WERI-Rb-1 (cell line): ENCODE results near the gene SEPTIN1.
A peak's percentile ranks its signal among the peaks of the same experiment; 100 is the strongest.

Experiments used
- DNase-seq: peaks from one replicate; pipeline ENCODE4 v3.0.0-alpha.2; 2020
- H3K27ac ChIP-seq: fragments of 250-450 bp; sonication (Bioruptor Pico); 2 replicates; pipeline ENCODE4 v1.5.1; 2020; ENCODE audit warnings: mild to moderate bottlenecking, moderate library complexity
- H3K27me3 ChIP-seq: fragments of 250-450 bp; sonication (Bioruptor Pico); 2 replicates; pipeline ENCODE4 v1.5.1; 2021; ENCODE audit warnings: mild to moderate bottlenecking, low read depth, moderate library complexity; ENCODE audit not compliant: insufficient read depth, severe bottlenecking
- H3K36me3 ChIP-seq: fragments of 250-450 bp; sonication (Bioruptor Pico); 2 replicates; pipeline ENCODE4 v1.5.1; 2020; ENCODE audit warnings: mild to moderate bottlenecking, moderate library complexity
- H3K4me3 ChIP-seq: 2 replicates; pipeline ENCODE4 v1.5.1; 2011; ENCODE audit warnings: low read depth, mild to moderate bottlenecking, control low read depth, low read length
- H3K9me3 ChIP-seq: fragments of 250-450 bp; sonication (Bioruptor Pico); 2 replicates; pipeline ENCODE4 v1.5.1; 2021; ENCODE audit warnings: mild to moderate bottlenecking, moderate library complexity; ENCODE audit not compliant: severe bottlenecking
- CTCF ChIP-seq: IDR thresholded peaks from 2 replicates; pipeline ENCODE4 v1.5.1; 2011; ENCODE audit warnings: low read depth, mild to moderate bottlenecking, control low read depth, inconsistent platforms, low read length

SEPTIN1 gene

GRCh38 chr16:30354423-30355143, 27.8 kb downstream of the SEPTIN1 start:
- H3K36me3 ChIP-seq, result peaks cover 71% of the 10 kb centered on the region
- no peaks in the 10 kb centered on the region for H3K9me3 ChIP-seq
- peak overlapping the region; percentile 89 for H3K4me3 ChIP-seq
- no peaks in the 10 kb centered on the region for H3K27me3 ChIP-seq
- H3K27ac ChIP-seq, result peak overlapping the region; percentile 87
- no peak for TF ChIP-seq CTCF
- DNase-seq, result no peak

- Histone ChIP-seq H3K27me3 (no peaks in the 10 kb centered on the region), H3K36me3 (peaks cover 61% of the 10 kb centered on the region), H3K27ac (no peak overlapping the region), H3K4me3 (no peak overlapping the region), H3K9me3 (no peaks in the 10 kb centered on the region)
- no peak for TF ChIP-seq CTCF
- DNase-seq, result no peak
Observed at GRCh38 chr16:30353438-30354129, 28.8 kb downstream of the SEPTIN1 start.

GRCh38 chr16:30352488-30353401, 29.6 kb downstream of the SEPTIN1 start:
- Histone ChIP-seq H3K27ac (no peak overlapping the region), H3K9me3 (no peaks in the 10 kb centered on the region), H3K27me3 (no peaks in the 10 kb centered on the region), H3K4me3 (no peak overlapping the region), H3K36me3 (peaks cover 53% of the 10 kb centered on the region)
- no peak for DNase-seq
- peak; percentile 40 for TF ChIP-seq CTCF

GRCh38 chr16:30351586-30352419, 30.6 kb downstream of the SEPTIN1 start:
- no peak for DNase-seq
- H3K36me3 ChIP-seq, result peaks cover 43% of the 10 kb centered on the region

More at GRCh38 chr16:30351586-30352419, 30.6 kb downstream of the SEPTIN1 start:
- no peaks in the 10 kb centered on the region for H3K27me3 ChIP-seq
- no peak overlapping the region for H3K4me3 ChIP-seq
- no peaks in the 10 kb centered on the region for H3K9me3 ChIP-seq
- TF ChIP-seq CTCF, result no peak
- no peak overlapping the region for H3K27ac ChIP-seq
